22Rv1 (cell line): ENCODE results near the gene SLC39A11.

Experiments used
- H3K27ac ChIP-seq: fragments of 450-650 bp; 2 replicates; pipeline ENCODE4 v1.5.1; 2017
- ZFX ChIP-seq: fragments of 450-650 bp; IDR thresholded peaks from 2 replicates; pipeline ENCODE4 v1.6.1; 2017; ENCODE audit warnings: antibody characterized with exemption, borderline replicate concordance
- TF ChIP-seq, protein P1 (sequence below): fragments of 450-650 bp; IDR thresholded peaks from 2 replicates; pipeline ENCODE4 v1.5.1; 2017; ENCODE audit warnings: mild to moderate bottlenecking

Gene SLC39A11

DNA sequence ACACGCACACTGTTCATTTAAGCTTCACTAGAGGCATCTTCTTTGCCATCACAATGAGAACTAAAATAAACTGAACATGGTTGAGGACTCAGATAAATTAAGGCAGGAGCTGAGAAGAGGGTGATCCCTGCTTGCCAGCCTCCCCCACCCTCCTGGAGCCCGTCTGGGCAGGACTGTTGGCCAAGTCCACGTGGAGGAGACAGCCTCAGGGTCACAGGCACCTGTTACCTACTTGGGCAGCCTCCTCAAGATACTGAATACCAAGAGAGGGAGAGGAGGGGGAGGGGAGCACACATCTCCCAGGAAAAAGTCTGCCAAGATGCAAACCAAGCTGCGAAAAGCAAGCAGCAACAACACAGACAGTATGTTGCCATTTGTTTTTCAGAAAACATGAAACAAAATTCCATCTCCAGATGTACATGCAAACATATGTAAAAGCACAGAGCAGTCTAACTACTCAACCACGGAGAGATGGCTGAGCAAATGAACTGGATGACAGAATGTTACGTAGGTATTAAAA, 67.4 kb downstream of the SLC39A11 start:
- TF ChIP-seq, protein P1, sequence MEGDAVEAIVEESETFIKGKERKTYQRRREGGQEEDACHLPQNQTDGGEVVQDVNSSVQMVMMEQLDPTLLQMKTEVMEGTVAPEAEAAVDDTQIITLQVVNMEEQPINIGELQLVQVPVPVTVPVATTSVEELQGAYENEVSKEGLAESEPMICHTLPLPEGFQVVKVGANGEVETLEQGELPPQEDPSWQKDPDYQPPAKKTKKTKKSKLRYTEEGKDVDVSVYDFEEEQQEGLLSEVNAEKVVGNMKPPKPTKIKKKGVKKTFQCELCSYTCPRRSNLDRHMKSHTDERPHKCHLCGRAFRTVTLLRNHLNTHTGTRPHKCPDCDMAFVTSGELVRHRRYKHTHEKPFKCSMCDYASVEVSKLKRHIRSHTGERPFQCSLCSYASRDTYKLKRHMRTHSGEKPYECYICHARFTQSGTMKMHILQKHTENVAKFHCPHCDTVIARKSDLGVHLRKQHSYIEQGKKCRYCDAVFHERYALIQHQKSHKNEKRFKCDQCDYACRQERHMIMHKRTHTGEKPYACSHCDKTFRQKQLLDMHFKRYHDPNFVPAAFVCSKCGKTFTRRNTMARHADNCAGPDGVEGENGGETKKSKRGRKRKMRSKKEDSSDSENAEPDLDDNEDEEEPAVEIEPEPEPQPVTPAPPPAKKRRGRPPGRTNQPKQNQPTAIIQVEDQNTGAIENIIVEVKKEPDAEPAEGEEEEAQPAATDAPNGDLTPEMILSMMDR = no peak
- H3K27ac ChIP-seq = no peak overlapping the region

DNA sequence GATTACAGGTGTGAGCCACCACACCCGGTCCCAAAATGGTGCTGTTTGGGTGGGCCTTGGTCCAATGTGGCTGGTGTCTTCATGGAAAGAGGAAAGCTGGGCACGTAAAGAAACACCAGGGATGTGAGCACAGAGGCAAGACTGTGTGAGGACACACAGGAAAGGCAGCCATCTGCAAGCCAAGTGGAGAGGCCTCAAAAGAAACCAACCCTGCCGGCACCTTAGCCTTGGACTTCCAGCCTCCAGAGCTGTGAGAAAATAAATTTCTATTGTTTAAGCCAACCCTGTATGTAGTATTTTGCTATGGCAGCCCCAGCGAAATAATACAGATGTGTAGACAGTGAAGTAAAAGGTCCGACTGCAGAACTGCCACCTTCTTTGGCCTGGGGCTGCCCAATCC, 68.7 kb downstream of the SLC39A11 start:
- TF ChIP-seq, protein P1 = no peak
- TF ChIP-seq ZFX = no peak
- no peak overlapping the region for H3K27ac ChIP-seq

GRCh38 chr17:73022694-73023093, 69.8 kb downstream of the SLC39A11 start:
- TF ChIP-seq ZFX = no peak
- TF ChIP-seq, protein P1 = no peak
- H3K27ac ChIP-seq = no peak overlapping the region

DNA sequence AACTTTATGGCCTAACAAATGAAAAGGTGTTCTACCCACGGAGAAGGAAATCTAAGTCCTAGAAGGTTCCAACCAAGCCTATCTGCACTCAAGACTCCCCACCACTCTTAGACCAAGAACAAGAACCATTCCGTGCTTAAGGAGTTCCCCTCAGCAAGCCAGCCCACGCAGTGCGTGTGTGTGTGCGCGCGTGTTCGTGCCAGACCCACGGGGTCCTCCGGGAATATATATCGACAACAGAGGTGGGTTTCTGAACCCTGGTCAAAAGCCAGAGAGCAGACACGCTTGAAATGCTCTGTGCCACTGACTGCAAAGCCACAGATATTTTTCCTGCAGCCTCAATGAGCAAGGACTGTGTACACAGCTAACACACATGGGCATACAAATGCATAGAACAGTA, 70.7 kb downstream of the SLC39A11 start:
- no peak overlapping the region for H3K27ac ChIP-seq
- TF ChIP-seq, protein P1 = no peak
- TF ChIP-seq ZFX = no peak

GRCh38 chr17:73020110-73020509, 72.4 kb downstream of the SLC39A11 start:
- no peak for TF ChIP-seq ZFX
- TF ChIP-seq, protein P1 = no peak
- H3K27ac ChIP-seq = no peak overlapping the region

DNA sequence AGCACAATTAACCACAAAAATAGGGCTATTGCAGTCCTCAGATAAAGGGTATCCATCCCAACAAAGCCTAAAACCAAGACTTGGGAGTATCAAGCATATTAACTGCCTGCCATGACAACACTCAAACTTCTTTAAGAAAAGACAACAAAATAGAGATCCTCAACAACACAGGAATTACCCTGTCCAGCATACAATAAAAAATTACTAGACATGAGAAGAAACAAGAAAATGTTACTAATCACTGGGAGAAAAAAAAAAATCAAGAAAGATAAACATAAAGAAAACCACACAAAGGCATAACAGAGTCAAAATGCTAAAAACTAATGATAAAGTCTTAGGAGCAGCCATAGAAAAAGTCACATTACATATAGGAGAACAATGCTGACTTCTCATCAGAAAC, 73.9 kb downstream of the SLC39A11 start:
- TF ChIP-seq ZFX = no peak
- TF ChIP-seq, protein P1 = no peak
- no peak overlapping the region for H3K27ac ChIP-seq

DNA sequence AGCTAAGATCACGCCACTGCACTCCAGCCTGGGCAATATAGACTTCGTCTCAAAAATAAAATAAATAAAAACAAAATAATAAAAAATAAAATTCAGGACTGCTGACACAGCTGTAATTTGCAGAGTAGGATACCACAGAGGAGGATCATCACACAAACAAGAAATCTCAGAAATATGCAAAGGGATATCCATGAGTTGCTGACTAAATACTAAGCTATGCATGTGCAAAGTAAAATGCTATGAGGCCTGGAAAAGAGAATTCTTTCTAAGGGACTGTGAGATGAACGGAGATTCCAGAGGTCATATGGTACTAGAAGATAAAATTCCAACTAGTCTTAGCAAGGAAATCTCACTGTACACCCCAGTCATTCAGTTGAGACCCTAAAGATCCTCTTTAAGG, 74.8 kb downstream of the SLC39A11 start:
- TF ChIP-seq ZFX = no peak
- TF ChIP-seq, protein P1 = no peak
- no peak overlapping the region for H3K27ac ChIP-seq
